HepG2 (cell line): ENCODE data around the gene ITGAV. TPM values are rescaled to one million over a fixed set of nuclear protein-coding genes. Genes with fewer than 3 reads are reported as not detected.

ENCODE experiments used
- ATAC-seq: fragments of 200-7000 bp; cut with Tn5 transposase; 3 replicates; pipeline ENCODE4 v1.9.1; 2020; ENCODE audit warnings: mild to moderate bottlenecking, moderate library complexity
- BruUV-seq: library from RNA; stranded (reverse); fragments of 400-500 nt; replicated peaks from 2 replicates; lab custom pipeline; 2021; lab: Mats Ljungman, UMichigan
- CTCF ChIA-PET: fragments of 300-600 bp; formaldehyde crosslinking; extraction: SDS; loops from one replicate; lab custom pipeline; 2021; ENCODE audit warnings: low total read pairs, inconsistent platforms, low intra/inter-chr PET ratio; lab: Yijun Ruan, JAX
- POLR2A ChIA-PET: fragments of 350-600 bp; sonication (Branson Sonifier 250); formaldehyde crosslinking; loops from one replicate; lab custom pipeline; 2020; ENCODE audit warnings: antibody characterized with exemption, inconsistent platforms; lab: Yijun Ruan, JAX
- DNase-seq: peaks from one replicate; pipeline ENCODE4 v3.0.0-alpha.2; 2015; ENCODE audit warnings: low spot score
- FAIRE-seq: peaks from 3 replicates; lab custom pipeline; 2011; peaks lifted over from hg19 to GRCh38; lab: Jason Lieb, UNC
- H2AFZ ChIP-seq: one replicate; pipeline ENCODE4 v1.6.1; 2011; ENCODE audit warnings: low read length, inconsistent platforms
- H3K27ac ChIP-seq: fragments of 300-600 bp; 3 replicates; pipeline ENCODE4 v1.8.0; 2011; ENCODE audit warnings: mixed run types, mild to moderate bottlenecking, mixed read lengths, low read length, inconsistent platforms; ENCODE audit not compliant: insufficient read depth; ENCODE audit errors: extremely low read length
- H3K27me3 ChIP-seq, 2 experiments: fragments of 200-600 bp in 1 of 2; 2 replicates in 1 of 2; 3 replicates in 1 of 2; pipeline versions ENCODE4 v1.6.0 to v1.8.0; 2011; ENCODE audit warnings: low read length in 2 of 2, mild to moderate bottlenecking in 2 of 2, moderate library complexity in 2 of 2, inconsistent platforms in 1 of 2; ENCODE audit not compliant: insufficient read depth in 2 of 2, control insufficient read depth in 1 of 2
- H3K36me3 ChIP-seq, 2 experiments: fragments of 200-600 bp in 1 of 2; replicated peaks in 1 of 2; 2 replicates in 1 of 2; 3 replicates in 1 of 2; pipeline versions ENCODE4 v1.5.1 to v1.8.0; 2011; ENCODE audit warnings: low read length in 2 of 2, inconsistent platforms in 1 of 2; ENCODE audit not compliant: insufficient read depth in 2 of 2, control insufficient read depth in 1 of 2
- H3K4me1 ChIP-seq: 2 replicates; pipeline ENCODE4 v1.5.1; 2012; ENCODE audit warnings: low read length, inconsistent platforms; ENCODE audit not compliant: insufficient read depth
- H3K4me2 ChIP-seq: 2 replicates; pipeline ENCODE4 v1.6.0; 2011; ENCODE audit warnings: low read depth, low read length, inconsistent platforms
- H3K4me3 ChIP-seq, 3 experiments: fragments of 200-600 bp in 1 of 3; sonication (generic), shearing (Covaris generic) in 1 of 3; replicated peaks in 1 of 3; 2 replicates each; pipeline ENCODE4 v1.5.1; 2011 to 2016; ENCODE audit warnings: low read length in 3 of 3, inconsistent platforms in 2 of 3, low read depth in 2 of 3, mild to moderate bottlenecking in 2 of 3, control low read depth in 1 of 3, mixed read lengths in 1 of 3; ENCODE audit not compliant: insufficient read depth in 1 of 3
- H3K79me2 ChIP-seq: one replicate; pipeline ENCODE4 v1.6.1; 2011; ENCODE audit warnings: low read length, inconsistent platforms; ENCODE audit not compliant: insufficient read depth
- H3K9ac ChIP-seq: 2 replicates; pipeline ENCODE4 v1.6.0; 2011; ENCODE audit warnings: mild to moderate bottlenecking, low read depth, low read length, inconsistent platforms; ENCODE audit not compliant: insufficient read depth
- H3K9me3 ChIP-seq: 2 replicates; pipeline ENCODE4 v1.5.1; 2012; ENCODE audit warnings: mild to moderate bottlenecking, low read length
- H4K20me1 ChIP-seq: 2 replicates; pipeline ENCODE4 v1.6.0; 2011; ENCODE audit warnings: inconsistent platforms, mild to moderate bottlenecking, low read length, moderate library complexity; ENCODE audit not compliant: insufficient read depth
- AGO1 ChIP-seq: fragments of 200-400 bp; formaldehyde crosslinking; IDR thresholded peaks from 2 replicates; pipeline ENCODE4 v1.6.1; 2017; ENCODE audit warnings: mild to moderate bottlenecking, low read depth, low read length, moderate library complexity; ENCODE audit not compliant: poor library complexity, severe bottlenecking
- ATF4 ChIP-seq, 2 experiments: fragments of 450-650 bp in 1 of 2; sonication (generic) in 1 of 2; formaldehyde crosslinking; IDR thresholded peaks; 2 replicates each; pipeline versions ENCODE4 v1.5.0 to v1.8.0; 2020 to 2022; ENCODE audit warnings: mild to moderate bottlenecking in 1 of 2, missing genetic modification reagents in 1 of 2
- BCLAF1 ChIP-seq: fragments of 450-650 bp; IDR thresholded peaks from 2 replicates; pipeline ENCODE4 v1.6.1; 2017; ENCODE audit warnings: mild to moderate bottlenecking
- ESRRA ChIP-seq: sonication (generic); formaldehyde crosslinking; IDR thresholded peaks from 2 replicates; pipeline ENCODE4 v1.5.1; 2020; ENCODE audit warnings: mild to moderate bottlenecking, low read depth, missing genetic modification reagents
- ISX ChIP-seq: sonication (generic); formaldehyde crosslinking; conservative IDR thresholded peaks from 2 replicates; pipeline ENCODE4 v1.5.0; 2020; ENCODE audit warnings: missing genetic modification reagents
- NRL ChIP-seq: sonication (generic); formaldehyde crosslinking; IDR thresholded peaks from 2 replicates; pipeline ENCODE4 v1.5.0; 2020; ENCODE audit warnings: missing genetic modification reagents, mild to moderate bottlenecking, moderate library complexity, borderline replicate concordance
- PHF8 ChIP-seq: sonication (generic); formaldehyde crosslinking; IDR thresholded peaks from 2 replicates; pipeline ENCODE4 v1.5.0; 2020; ENCODE audit warnings: missing genetic modification reagents
- SALL2 ChIP-seq: sonication (generic); formaldehyde crosslinking; IDR thresholded peaks from 2 replicates; pipeline ENCODE4 v1.8.1; 2023; ENCODE audit warnings: mild to moderate bottlenecking, missing genetic modification reagents, inconsistent platforms
- SMARCE1 ChIP-seq: fragments of 450-650 bp; IDR thresholded peaks from 2 replicates; pipeline ENCODE4 v1.6.1; 2017; ENCODE audit warnings: borderline replicate concordance
- SNRNP70 ChIP-seq: fragments of 200-400 bp; formaldehyde crosslinking; IDR thresholded peaks from 2 replicates; pipeline ENCODE4 v1.6.1; 2017; ENCODE audit warnings: mild to moderate bottlenecking, low read depth, low read length, moderate library complexity
- SP2 ChIP-seq: sonication (generic); formaldehyde crosslinking; IDR thresholded peaks from 2 replicates; pipeline ENCODE4 v1.5.1; 2020; ENCODE audit warnings: mild to moderate bottlenecking, missing genetic modification reagents
- ZBTB43 ChIP-seq: sonication (generic); formaldehyde crosslinking; conservative IDR thresholded peaks from 2 replicates; pipeline ENCODE4 v1.4.0; 2020; ENCODE audit warnings: missing genetic modification reagents
- ZNF567 ChIP-seq: sonication (generic); formaldehyde crosslinking; IDR thresholded peaks from 2 replicates; pipeline ENCODE4 v1.8.1; 2023; ENCODE audit warnings: mild to moderate bottlenecking, missing genetic modification reagents, borderline replicate concordance
- ZNF607 ChIP-seq: sonication (generic); formaldehyde crosslinking; IDR thresholded peaks from 2 replicates; pipeline ENCODE4 v1.5.1; 2020; ENCODE audit warnings: missing genetic modification reagents, mild to moderate bottlenecking, borderline replicate concordance
- WGBS: methylation state at CpG from one replicate; pipeline ENCODE4 v1.1.6; 2017; ENCODE audit warnings: low lambda C conversion rate; 5-methylcytosine and 5-hydroxymethylcytosine counted together
- in situ Hi-C: cut with HindIII; loops from 2 replicates; pipeline ENCODE4 v1.10.0; 2017; ENCODE audit warnings: low pct_unique_long_range_greater_than_20kb; ENCODE audit not compliant: extremely low pct_ligation_motif_present
- intact Hi-C: fragments of 100-400 bp; cut with micrococcal nuclease; formaldehyde crosslinking; loops from one replicate; pipeline ENCODE4 v1.10.0; 2022; ENCODE audit not compliant: unreplicated experiment
- polyA plus RNA-seq, 8 experiments: library from polyadenylated mRNA; depleted of rRNA in 3 of 8; stranded (reverse) in 7 of 8; unstranded in 1 of 8; fragments of >200 nt; fragmentation: Illumina TruSeq in 4 of 8; extraction: Trizol in 4 of 8; gene quantifications; 2 replicates each; pipeline versions ENCODE4 v1.2.1 to v1.2.3, GENCODE V29; 2011 to 2016; ENCODE audit warnings: low read depth in 4 of 8, missing spikeins in 1 of 8, mixed read lengths in 1 of 8; ENCODE audit not compliant: insufficient read depth in 1 of 8
- total RNA-seq, 5 experiments: library from RNA; depleted of rRNA; stranded (reverse); fragments of >200 nt; fragmentation: Illumina TruSeq; extraction: Trizol; gene quantifications; 2 replicates each; pipeline ENCODE4 v1.2.3, GENCODE V29; 2016; ENCODE audit warnings: low read depth in 1 of 5

The ITGAV gene
- total and polyA plus RNA-seq, 2 of the 13 experiments (the other 11 are each of a cell fraction or from before 2014, with no cell fraction given), result 59.1 to 60.4 TPM

GRCh38 chr2:186644791-186645190, 54.9 kb downstream of the ITGAV start:
- Histone ChIP-seq H3K4me1 (no peaks in the 10 kb centered on the region), H4K20me1 (no peaks in the 10 kb centered on the region), H3K9me3 (no peaks in the 10 kb centered on the region), H3K36me3 (peaks cover 11 to 24% of the 10 kb centered on the region in 2 experiments; a peak in 4 of 5 replicates), H3K27ac (no peak overlapping the region), H3K9ac (no peak overlapping the region), H3K4me2 (no peak overlapping the region), H3K27me3 (no peaks in the 10 kb centered on the region), H3K79me2 (no peaks in the 10 kb centered on the region), H3K4me3 (no peak overlapping the region), H2AFZ (no peak overlapping the region)
- WGBS, result 97% methylated on average over 5 of the region's 5 CpGs
- ChIA-PET POLR2A (no interaction called here), CTCF (interaction anchor here (1.7 kb wide), 1 partner anchor 141 kb away, joined by 4 read pairs; no protein-coding TSS in a partner anchor)
- in situ Hi-C loops, result no loop called here
- FAIRE-seq (no peak), ATAC-seq (no peak), DNase-seq (no peak)
- BruUV-seq, result no TSS peak
- no peak for TF ChIP-seq SP2 (CRISPR knock-in tag)
- no peak for TF ChIP-seq ATF4 (CRISPR knock-in tag; IDR thresholded peaks at IDR 0.05)
- no peak for TF ChIP-seq PHF8 (CRISPR knock-in tag)
- intact Hi-C loops, result no loop called here

- intact Hi-C loops, result no loop called here
- no peak overlapping the region for H2AFZ ChIP-seq
- no peaks in the 10 kb centered on the region for H3K4me1 ChIP-seq
- H3K4me2 ChIP-seq, result no peak overlapping the region
- no peak for ATAC-seq
- H3K9me3 ChIP-seq, result no peaks in the 10 kb centered on the region
- WGBS, result 93% methylated on average over 2 of the region's 2 CpGs
- H3K4me3 ChIP-seq, result no peak overlapping the region
- no peak overlapping the region for H3K9ac ChIP-seq
- ChIA-PET POLR2A (no interaction called here), CTCF (no interaction called here)
- no peaks in the 10 kb centered on the region for H4K20me1 ChIP-seq
- no peak for DNase-seq
- FAIRE-seq, result no peak
- BruUV-seq, result no TSS peak
- in situ Hi-C loops, result no loop called here
- no peaks in the 10 kb centered on the region for H3K79me2 ChIP-seq
- peaks cover 11 to 27% of the 10 kb centered on the region in 2 experiments; a peak in 4 of 5 replicates for H3K36me3 ChIP-seq
- no peaks in the 10 kb centered on the region for H3K27me3 ChIP-seq
- no peak overlapping the region for H3K27ac ChIP-seq
- TF ChIP-seq BCLAF1 (no peak), ZBTB43 (CRISPR knock-in tag) (no peak), ISX (no peak), AGO1 (no peak), SMARCE1 (no peak), ZNF567 (CRISPR knock-in tag) (no peak), SNRNP70 (no peak), ZNF607 (CRISPR knock-in tag) (no peak), ESRRA (no peak), NRL (no peak), SALL2 (CRISPR knock-in tag) (no peak)
Measured at GRCh38 chr2:186645999-186646398, 56.1 kb downstream of the ITGAV start.
